Activated CD8-positive, alpha-beta T cell treated with anti-CD3 and anti-CD28 coated beads, Interleukin-2, amount 10 ng/mL, durations not matched to agents 7 days and 5 days (primary cell): ENCODE data around the gene CSF3. TPM values are rescaled to one million over a fixed set of nuclear protein-coding genes. Genes with fewer than 3 reads are reported as not detected.
"Not testable (repeated sequence)": the region's sequence is repeated elsewhere in the genome, so short reads cannot be mapped to it uniquely, and the experiment has no call there.

Experiments used
- ATAC-seq: fragments of 150-1000 bp; cut with Tn5 transposase; one replicate; pipeline ENCODE4 v1.10.0; 2021; ENCODE audit warnings: moderate library complexity
- CTCF ChIA-PET: fragments of 350-600 bp; sonication (Branson Sonifier 250); formaldehyde crosslinking; loops from one replicate; lab custom pipeline; 2021; ENCODE audit warnings: antibody characterized with exemption; lab: Charles Lee
- POLR2A ChIA-PET: fragments of 350-600 bp; sonication (Branson Sonifier 250); formaldehyde crosslinking; loops from one replicate; lab custom pipeline; 2021; ENCODE audit warnings: antibody characterized with exemption; lab: Charles Lee
- DNase-seq: peaks from one replicate; pipeline ENCODE4 v3.0.0-alpha.2; 2020
- H3K27ac Mint-ChIP-seq: one replicate; pipeline ENCODE4 v1.8.0; 2021; ENCODE audit warnings: mild to moderate bottlenecking, mixed read lengths
- H3K27me3 Mint-ChIP-seq: one replicate; pipeline ENCODE4 v1.8.0; 2021; ENCODE audit warnings: low read depth, mixed read lengths
- H3K36me3 Mint-ChIP-seq: one replicate; pipeline ENCODE4 v1.8.0; 2021; ENCODE audit warnings: low read depth, mixed read lengths
- H3K4me1 Mint-ChIP-seq: one replicate; pipeline ENCODE4 v1.8.0; 2021; ENCODE audit warnings: low read depth, mixed read lengths
- H3K4me3 Mint-ChIP-seq: one replicate; pipeline ENCODE4 v1.8.0; 2021; ENCODE audit warnings: mild to moderate bottlenecking, mixed read lengths
- H3K9me3 Mint-ChIP-seq: one replicate; pipeline ENCODE4 v1.8.0; 2022; ENCODE audit warnings: mixed read lengths; ENCODE audit not compliant: insufficient read depth
- total RNA-seq, 2 experiments: library from RNA; stranded (reverse); gene quantifications; one replicate each; pipeline ENCODE4 v1.2.3, GENCODE V29; 2021

Gene CSF3
- total RNA-seq, 2 experiments from 2014 or later: not detected

- H3K36me3 Mint-ChIP-seq: peaks cover 53% of the 10 kb centered on the region
- H3K9me3 Mint-ChIP-seq: no peaks in the 10 kb centered on the region
- ChIA-PET POLR2A (no interaction called here), CTCF (interaction anchor here (1.7 kb wide), 2 partner anchors 16 to 78 kb away, joined by 4 to 5 read pairs; no protein-coding TSS in a partner anchor)
- no peak overlapping the region for H3K27ac Mint-ChIP-seq
- H3K4me1 Mint-ChIP-seq: no peaks in the 10 kb centered on the region
- ATAC-seq (no peak), DNase-seq (no peak)
- H3K27me3 Mint-ChIP-seq: no peaks in the 10 kb centered on the region
- no peak overlapping the region for H3K4me3 Mint-ChIP-seq
These were observed 17.7 kb upstream of the CSF3 start for GRCh38 chr17:39997543-39997942.

GRCh38 chr17:39999067-39999466 lies 16.2 kb upstream of the CSF3 start:
- Mint-ChIP-seq H3K27ac (no peak overlapping the region), H3K4me1 (no peaks in the 10 kb centered on the region), H3K9me3 (no peaks in the 10 kb centered on the region), H3K4me3 (no peak overlapping the region), H3K36me3 (peaks cover 37% of the 10 kb centered on the region), H3K27me3 (no peaks in the 10 kb centered on the region)
- ATAC-seq: no peak
- CTCF ChIA-PET: no interaction called here
- no peak for DNase-seq
- POLR2A ChIA-PET: no interaction called here

GRCh38 chr17:40000161-40000560 lies 15.1 kb upstream of the CSF3 start:
- no peak for DNase-seq
- H3K27ac Mint-ChIP-seq: no peak overlapping the region
- no peak overlapping the region for H3K4me3 Mint-ChIP-seq
- ATAC-seq: no peak
- peaks cover 3% of the 10 kb centered on the region for H3K27me3 Mint-ChIP-seq
- no peaks in the 10 kb centered on the region for H3K9me3 Mint-ChIP-seq
- CTCF ChIA-PET: interaction anchor here (0.8 kb wide), 1 partner anchor 111 kb away, joined by 3 read pairs; no protein-coding TSS in a partner anchor
- peaks cover 26% of the 10 kb centered on the region for H3K36me3 Mint-ChIP-seq
- no peaks in the 10 kb centered on the region for H3K4me1 Mint-ChIP-seq
- POLR2A ChIA-PET: no interaction called here

- H3K27me3 Mint-ChIP-seq, H3K4me3 Mint-ChIP-seq, ATAC-seq, CTCF ChIA-PET, POLR2A ChIA-PET, H3K4me1 Mint-ChIP-seq, H3K9me3 Mint-ChIP-seq, DNase-seq, H3K27ac Mint-ChIP-seq: not testable (repeated sequence)
- H3K36me3 Mint-ChIP-seq: peaks cover 17% of the 10 kb centered on the region
These were observed 13.9 kb upstream of the CSF3 start for GRCh38 chr17:40001335-40001734.

GRCh38 chr17:40004072-40004471 lies 11.2 kb upstream of the CSF3 start:
- ChIA-PET POLR2A (no interaction called here), CTCF (interaction anchor here (0.6 to 1.4 kb wide), 3 partner anchors 24 to 382 kb away, joined by 3 read pairs; no protein-coding TSS in a partner anchor)
- no peaks in the 10 kb centered on the region for H3K9me3 Mint-ChIP-seq

GRCh38 chr17:40004712-40005111 lies 10.5 kb upstream of the CSF3 start:
- H3K4me1 Mint-ChIP-seq: no peaks in the 10 kb centered on the region

More at GRCh38 chr17:40004072-40004471, 11.2 kb upstream of the CSF3 start:
- Mint-ChIP-seq H3K27me3 (peaks cover 3% of the 10 kb centered on the region), H3K4me3 (no peak overlapping the region), H3K27ac (no peak overlapping the region), H3K36me3 (no peaks in the 10 kb centered on the region), H3K4me1 (no peaks in the 10 kb centered on the region)
- DNase-seq: no peak
- ATAC-seq: no peak

DNA sequence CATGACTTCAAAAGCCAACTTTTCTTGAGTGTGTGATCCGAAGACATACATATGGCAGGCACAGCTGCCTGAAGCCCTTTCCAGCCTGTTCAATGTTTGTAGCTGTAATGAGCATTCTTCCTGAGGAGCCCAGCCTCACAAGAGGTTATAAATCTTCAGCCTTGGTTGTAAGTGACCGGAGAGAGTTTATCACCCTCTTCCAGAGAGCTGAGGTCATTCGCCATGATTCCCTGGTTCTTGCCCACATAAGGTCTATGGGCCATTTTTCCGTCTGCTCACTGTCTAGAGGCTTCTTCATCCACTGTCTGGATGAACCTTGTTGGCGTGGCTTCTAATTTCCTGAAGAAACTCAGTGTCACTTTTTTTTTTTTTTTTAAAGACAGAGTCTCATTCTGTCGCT lies 9.7 kb upstream of the CSF3 start:
- ChIA-PET CTCF (interaction anchor here (1.1 kb wide), 1 partner anchor 8 kb away, joined by 4 read pairs; no protein-coding TSS in a partner anchor), POLR2A (no interaction called here)
- no peak overlapping the region for H3K4me3 Mint-ChIP-seq
- H3K4me1 Mint-ChIP-seq: peaks cover 8% of the 10 kb centered on the region
- ATAC-seq: no peak
- no peaks in the 10 kb centered on the region for H3K36me3 Mint-ChIP-seq
- H3K27ac Mint-ChIP-seq: no peak overlapping the region
- no peak for DNase-seq
- H3K9me3 Mint-ChIP-seq: no peaks in the 10 kb centered on the region
- peaks cover 3% of the 10 kb centered on the region for H3K27me3 Mint-ChIP-seq

More at GRCh38 chr17:40004712-40005111, 10.5 kb upstream of the CSF3 start:
- Mint-ChIP-seq H3K27ac (no peak overlapping the region), H3K9me3 (no peaks in the 10 kb centered on the region), H3K4me3 (no peak overlapping the region), H3K27me3 (peaks cover 3% of the 10 kb centered on the region), H3K36me3 (no peaks in the 10 kb centered on the region)
- ATAC-seq: no peak
- DNase-seq: no peak
- ChIA-PET POLR2A (no interaction called here), CTCF (interaction anchor here (1.1 to 1.4 kb wide), 2 partner anchors 9 to 383 kb away, joined by 3 to 4 read pairs; no protein-coding TSS in a partner anchor)

- H3K4me1 Mint-ChIP-seq: peaks cover 22% of the 10 kb centered on the region
- ATAC-seq, H3K36me3 Mint-ChIP-seq, H3K4me3 Mint-ChIP-seq, DNase-seq, POLR2A ChIA-PET, H3K27me3 Mint-ChIP-seq, H3K9me3 Mint-ChIP-seq, H3K27ac Mint-ChIP-seq: not testable (repeated sequence)
- CTCF ChIA-PET: interaction anchor here (5.8 to 9.8 kb wide), 2 partner anchors 15 to 101 kb away, joined by 51 to 110 read pairs; no protein-coding TSS in a partner anchor
These were observed 4.2 kb upstream of the CSF3 start for GRCh38 chr17:40010946-40011500.

GRCh38 chr17:40012017-40012647 lies 3.1 kb upstream of the CSF3 start:
- H3K36me3 Mint-ChIP-seq, H3K27me3 Mint-ChIP-seq, DNase-seq, H3K27ac Mint-ChIP-seq, POLR2A ChIA-PET, H3K9me3 Mint-ChIP-seq, H3K4me3 Mint-ChIP-seq, ATAC-seq: not testable (repeated sequence)
- peaks cover 22% of the 10 kb centered on the region for H3K4me1 Mint-ChIP-seq
- CTCF ChIA-PET: interaction anchor here (0.8 to 9.8 kb wide), 8 partner anchors 14 to 390 kb away, joined by 3 to 110 read pairs (median 8); partner anchors contain the start of gene PSMD3

GRCh38 chr17:40014375-40014980 lies 762 bp upstream of the CSF3 start:
- peaks cover 5% of the 10 kb centered on the region for H3K27me3 Mint-ChIP-seq
- H3K27ac Mint-ChIP-seq: no peak overlapping the region
- H3K4me1 Mint-ChIP-seq: peaks cover 22% of the 10 kb centered on the region
- no peak overlapping the region for H3K4me3 Mint-ChIP-seq
- H3K9me3 Mint-ChIP-seq: no peaks in the 10 kb centered on the region
- H3K36me3 Mint-ChIP-seq: peaks cover 5% of the 10 kb centered on the region
- ATAC-seq (no peak), DNase-seq (no peak)
- ChIA-PET CTCF (interaction anchor here (1.0 to 9.8 kb wide), 13 partner anchors 12 to 246 kb away, joined by 3 to 110 read pairs (median 10); partner anchors contain the start of genes MED24, PSMD3 and RAPGEFL1), POLR2A (no interaction called here)

DNA sequence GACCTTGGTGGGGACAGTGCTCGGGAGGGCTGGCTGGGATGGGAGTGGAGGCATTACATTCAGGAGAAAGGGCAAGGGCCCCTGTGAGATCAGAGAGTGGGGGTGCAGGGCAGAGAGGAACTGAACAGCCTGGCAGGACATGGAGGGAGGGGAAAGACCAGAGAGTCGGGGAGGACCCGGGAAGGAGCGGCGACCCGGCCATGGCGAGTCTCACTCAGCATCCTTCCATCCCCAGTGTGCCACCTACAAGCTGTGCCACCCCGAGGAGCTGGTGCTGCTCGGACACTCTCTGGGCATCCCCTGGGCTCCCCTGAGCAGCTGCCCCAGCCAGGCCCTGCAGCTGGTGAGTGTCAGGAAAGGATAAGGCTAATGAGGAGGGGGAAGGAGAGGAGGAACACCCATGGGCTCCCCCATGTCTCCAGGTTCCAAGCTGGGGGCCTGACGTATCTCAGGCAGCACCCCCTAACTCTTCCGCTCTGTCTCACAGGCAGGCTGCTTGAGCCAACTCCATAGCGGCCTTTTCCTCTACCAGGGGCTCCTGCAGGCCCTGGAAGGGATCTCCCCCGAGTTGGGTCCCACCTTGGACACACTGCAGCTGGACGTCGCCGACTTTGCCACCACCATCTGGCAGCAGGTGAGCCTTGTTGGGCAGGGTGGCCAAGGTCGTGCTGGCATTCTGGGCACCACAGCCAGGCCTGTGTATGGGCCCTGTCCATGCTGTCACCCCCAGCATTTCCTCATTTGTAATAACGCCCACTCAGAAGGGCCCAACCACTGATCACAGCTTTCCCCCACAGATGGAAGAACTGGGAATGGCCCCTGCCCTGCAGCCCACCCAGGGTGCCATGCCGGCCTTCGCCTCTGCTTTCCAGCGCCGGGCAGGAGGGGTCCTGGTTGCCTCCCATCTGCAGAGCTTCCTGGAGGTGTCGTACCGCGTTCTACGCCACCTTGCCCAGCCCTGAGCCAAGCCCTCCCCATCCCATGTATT lies 1.1 kb downstream of the CSF3 start:
- ChIA-PET POLR2A (interaction anchor here (1.3 kb wide), 1 partner anchor 11 kb away, joined by 4 read pairs; no protein-coding TSS in a partner anchor), CTCF (interaction anchor here (1.4 to 9.8 kb wide), 6 partner anchors 10 to 176 kb away, joined by 3 to 110 read pairs (median 27); no protein-coding TSS in a partner anchor)
- no peak overlapping the region for H3K4me3 Mint-ChIP-seq
- peaks cover 5% of the 10 kb centered on the region for H3K27me3 Mint-ChIP-seq
- ATAC-seq (no peak), DNase-seq (no peak)
- no peaks in the 10 kb centered on the region for H3K9me3 Mint-ChIP-seq
- peak overlapping the region; percentile 52 for H3K27ac Mint-ChIP-seq
- peaks cover 14% of the 10 kb centered on the region for H3K4me1 Mint-ChIP-seq
- peaks cover 11% of the 10 kb centered on the region for H3K36me3 Mint-ChIP-seq
